NCI-H146 (cell line): ENCODE data around the gene THUMPD3.
A peak's percentile ranks its signal among the peaks of the same experiment; 100 is the strongest.

Source experiments
- DNase-seq: peaks from one replicate; lab custom pipeline; 2025; lab: John Stamatoyannopoulos, UW

Gene THUMPD3

DNA sequence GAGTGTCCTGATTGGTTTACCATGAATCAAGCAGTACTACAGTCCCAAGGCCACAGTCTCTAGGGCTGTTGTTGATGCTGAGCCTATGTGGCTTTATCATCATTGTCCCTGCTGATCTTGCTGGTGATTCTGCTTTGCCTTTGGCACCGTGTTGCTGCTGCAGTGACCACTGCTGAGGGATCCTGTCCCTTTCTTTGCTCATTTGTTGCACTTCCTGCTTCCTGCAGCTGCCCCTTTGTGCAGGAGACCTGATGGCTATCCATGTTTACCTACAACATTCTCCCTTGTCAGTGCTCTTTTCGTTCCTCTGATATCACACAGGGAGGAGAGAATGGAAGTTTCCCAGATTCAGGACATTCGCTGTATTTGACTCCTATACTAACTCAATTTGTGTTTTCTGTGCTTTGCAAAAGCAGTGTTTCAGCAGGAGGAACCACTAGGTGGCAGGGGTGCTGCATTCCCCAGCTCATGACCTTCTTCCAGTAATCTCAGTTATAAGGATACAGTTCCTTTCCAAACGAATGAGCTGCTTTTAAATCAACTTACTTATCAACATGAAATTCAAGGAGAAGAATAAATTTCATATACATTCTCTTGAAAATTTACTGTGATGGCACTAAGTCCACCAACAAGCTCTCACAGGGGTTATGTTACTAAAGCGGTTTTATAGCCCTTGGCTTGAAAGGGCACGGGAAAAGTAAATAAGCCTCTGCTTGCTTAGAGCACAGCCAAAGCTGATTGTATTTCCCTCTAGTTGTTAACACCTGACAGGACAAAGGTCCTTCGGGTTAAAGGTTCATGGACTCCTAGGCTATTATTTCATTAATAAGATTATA, 9.7 kb upstream of the THUMPD3 start:
- peak; percentile 61 for DNase-seq

DNA sequence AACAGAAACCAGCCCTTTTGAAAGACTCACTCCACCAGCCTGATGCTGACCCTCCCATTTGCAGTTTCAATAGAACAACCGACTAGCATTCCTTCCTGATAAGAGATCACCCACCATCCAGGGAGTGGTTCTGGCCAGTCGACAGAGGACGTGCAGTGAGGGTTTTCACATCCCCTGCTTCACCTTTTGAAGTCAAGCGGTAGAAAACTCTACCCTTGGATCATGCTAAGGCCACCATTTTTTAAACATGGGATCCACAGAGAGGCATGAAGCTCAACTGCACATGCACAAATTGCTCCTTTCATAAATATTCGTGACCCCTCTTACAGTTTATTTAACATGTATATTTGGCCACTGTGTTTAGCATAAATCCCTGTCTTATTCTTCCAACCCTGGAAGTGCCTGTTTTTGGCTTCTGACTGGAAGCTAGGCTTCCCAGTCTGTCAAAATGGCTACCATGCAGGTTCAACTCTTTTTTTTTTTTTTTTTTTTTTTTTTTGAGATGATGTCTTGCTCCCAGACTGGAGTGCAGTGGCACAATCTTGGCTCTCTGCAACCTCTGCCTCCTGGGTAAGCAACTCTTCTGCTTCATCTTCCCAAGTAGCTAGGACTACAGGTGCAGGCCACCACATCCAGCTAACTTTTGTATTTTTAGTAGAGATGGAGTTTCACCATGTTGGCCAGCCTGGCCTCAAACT, 1.0 kb upstream of the THUMPD3 start:
- DNase-seq, result no peak

DNA sequence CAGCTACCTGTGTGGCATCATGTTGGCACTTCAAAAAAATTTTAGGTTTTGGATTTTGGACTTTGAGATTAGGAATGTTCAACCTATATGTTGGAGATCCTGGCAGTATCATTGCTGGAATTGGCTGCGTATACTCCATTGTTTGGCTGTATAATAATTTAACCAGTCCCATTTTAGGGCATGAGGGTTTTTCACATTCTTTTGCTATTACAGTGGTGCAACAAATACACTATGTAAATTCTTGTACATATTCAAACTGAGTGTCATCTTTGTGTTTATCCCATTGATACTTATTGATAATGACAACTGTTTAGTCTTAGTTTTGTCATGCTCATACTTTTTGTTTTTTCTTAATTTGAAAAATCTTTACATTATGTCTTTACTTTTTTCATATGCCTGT, 6.7 kb downstream of the THUMPD3 start:
- no peak for DNase-seq

DNA sequence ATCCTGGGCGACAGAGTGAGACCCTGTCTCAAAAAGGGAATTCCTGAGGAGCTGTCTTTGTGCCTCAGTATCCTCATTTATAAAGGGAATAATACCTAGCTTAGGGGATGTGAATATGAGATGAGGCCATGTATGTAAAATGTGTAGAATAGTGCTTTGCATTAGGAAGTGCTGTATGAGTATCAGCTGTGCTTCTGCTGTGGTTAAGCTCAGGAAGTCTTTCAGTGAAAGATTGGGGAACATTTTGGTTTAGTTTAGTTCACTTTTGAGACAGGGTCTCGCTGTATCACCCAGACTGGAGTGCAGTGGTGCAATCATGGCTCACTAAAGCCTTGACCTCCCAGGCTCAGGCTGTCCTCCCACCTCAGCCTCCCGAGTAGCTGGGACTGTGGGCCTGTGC, 10.6 kb downstream of the THUMPD3 start:
- no peak for DNase-seq

DNA sequence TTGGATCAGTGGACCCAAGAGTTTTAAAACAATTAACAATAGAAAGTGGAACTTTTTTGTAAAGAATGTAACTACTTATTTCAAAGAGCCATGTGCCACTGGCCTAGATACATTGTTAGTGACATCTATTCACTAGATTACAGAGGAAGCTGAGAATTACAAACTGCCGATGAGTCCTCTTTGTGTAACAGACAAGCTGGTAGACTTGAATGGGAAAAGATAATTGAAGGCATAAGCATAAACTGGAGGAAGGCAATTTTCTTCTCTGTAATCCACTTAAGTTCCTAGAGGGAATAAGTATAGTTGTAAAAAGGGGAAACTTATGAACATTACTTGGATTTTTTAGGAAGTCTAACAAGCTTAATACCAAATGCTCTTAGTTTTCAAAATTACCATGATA, 15.1 kb downstream of the THUMPD3 start:
- DNase-seq, result no peak

DNA sequence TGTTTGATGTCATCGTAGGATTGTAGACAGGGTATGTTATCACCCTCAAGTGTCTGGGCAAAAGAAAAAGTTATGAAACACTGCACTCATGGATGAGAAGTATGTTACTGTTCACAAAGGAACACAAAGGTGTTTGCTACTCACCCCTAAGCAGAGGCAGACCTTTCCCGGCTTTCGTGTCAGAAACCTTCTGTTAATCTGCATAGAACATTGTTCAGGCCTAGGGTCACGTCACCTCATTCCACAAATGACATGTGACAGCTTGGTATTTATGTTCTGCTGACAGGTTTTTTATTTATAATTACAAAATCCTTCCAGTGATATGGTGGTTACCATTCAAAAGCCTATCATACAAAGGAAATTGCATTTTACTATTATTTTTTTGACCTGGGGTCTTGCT, 16.5 kb downstream of the THUMPD3 start:
- no peak for DNase-seq

DNA sequence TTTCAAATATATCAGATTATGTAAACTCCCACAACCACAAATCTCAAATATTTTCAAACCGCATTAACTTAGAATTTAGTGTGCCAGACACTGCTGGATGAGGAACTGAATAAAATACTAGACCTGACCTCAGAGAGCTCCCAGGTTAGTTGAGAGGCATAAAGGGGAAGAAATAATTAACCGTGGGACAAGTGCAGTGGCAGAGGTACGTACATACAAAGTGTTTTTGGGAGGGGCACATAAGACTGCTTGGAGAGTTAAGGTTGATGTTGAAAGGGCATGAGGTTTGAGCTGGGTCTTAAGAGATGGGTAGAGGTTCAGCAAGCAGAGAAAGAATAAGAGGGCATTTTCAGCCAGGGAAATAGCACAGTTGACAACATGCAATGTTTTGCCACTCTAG, 17.2 kb downstream of the THUMPD3 start:
- no peak for DNase-seq

DNA sequence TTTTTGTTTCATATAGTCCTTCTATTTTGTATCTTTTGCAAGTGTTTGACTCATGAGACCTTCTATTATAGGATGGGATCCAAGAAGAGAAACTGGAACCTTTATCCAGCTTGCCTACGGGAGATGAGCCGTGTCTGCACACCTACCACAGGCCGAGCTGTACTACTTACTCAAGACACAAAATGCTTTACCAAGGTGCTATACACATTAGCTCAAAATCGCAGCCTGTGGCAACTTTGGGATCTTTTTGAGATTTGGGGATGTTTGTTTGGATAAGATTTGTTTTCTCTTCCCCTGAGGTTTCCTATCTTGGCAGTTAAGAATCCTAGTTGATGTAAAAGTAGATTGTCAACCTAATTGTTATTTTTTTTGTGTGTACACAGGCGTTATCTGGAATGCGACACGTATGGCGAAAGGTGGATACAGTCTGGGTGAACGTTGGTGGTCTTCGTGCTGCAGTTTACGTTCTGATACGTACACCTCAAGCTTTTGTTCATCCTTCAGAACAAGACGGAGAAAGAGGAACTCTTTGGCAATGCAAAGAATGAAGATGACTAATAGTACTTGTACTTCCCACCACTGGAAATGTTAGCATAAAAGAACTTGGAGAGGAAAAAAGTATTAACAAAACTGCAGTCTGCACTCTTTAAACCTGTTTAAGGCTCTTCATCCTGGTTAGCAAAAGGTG, 21.4 kb downstream of the THUMPD3 start:
- no peak for DNase-seq

DNA sequence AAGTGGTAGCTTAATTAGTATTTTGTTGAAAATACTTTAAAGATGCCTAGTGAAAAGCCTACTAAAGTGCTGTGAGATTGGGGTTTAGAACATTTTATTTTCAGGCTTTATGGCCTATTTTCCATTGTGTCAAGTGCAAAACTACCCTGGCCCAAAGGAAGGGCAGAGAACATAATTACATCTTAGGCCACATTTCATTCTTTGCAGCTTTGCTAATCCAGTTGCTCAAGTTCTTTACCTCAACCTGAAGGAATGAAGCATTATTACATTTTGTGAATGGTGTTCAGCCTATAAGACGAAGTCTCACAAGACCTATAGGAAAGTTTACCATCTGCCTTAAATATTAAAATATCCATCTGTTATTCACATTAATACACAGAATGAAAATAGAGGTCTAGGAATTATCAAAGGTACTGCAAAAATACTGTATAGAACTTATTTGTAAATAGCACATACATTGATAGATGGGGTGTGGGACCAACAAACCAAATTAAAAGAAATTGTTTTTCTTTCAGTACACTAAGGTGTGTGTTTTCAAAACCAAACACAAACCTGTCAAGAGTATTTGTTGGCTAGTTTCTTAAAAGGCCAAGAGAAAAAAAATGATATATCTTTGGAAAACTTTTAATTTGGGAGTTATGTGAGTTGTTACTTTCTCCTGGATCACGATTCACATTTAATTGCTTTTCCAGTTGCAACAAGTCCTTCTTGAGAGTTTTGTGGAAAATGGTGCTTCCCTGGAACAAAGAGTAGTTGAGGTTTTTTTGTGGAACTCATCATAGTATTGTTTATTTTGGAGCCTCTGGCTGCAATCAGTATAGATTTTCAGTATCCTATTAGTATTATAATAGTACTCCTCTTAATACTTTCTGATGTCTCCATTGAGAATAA, 22.6 kb downstream of the THUMPD3 start:
- no peak for DNase-seq

DNA sequence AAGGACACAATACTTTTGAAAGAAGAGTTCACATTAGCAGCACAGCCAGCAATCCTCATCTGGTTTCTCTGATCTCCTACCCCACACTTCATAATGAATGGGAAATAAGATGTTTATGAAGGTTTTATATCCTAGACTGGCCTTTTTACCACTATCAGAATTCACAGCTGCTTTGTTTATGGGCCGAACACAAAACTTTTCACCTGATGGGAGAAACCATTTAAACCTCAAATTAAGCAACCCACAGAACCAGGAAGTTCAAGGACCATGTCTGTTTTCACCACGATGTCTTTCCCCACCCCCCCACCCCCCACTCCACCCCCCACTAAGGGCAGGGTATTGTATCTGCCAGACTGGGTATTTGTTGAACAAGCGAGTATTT, 23.2 kb downstream of the THUMPD3 start:
- DNase-seq, result no peak

DNA sequence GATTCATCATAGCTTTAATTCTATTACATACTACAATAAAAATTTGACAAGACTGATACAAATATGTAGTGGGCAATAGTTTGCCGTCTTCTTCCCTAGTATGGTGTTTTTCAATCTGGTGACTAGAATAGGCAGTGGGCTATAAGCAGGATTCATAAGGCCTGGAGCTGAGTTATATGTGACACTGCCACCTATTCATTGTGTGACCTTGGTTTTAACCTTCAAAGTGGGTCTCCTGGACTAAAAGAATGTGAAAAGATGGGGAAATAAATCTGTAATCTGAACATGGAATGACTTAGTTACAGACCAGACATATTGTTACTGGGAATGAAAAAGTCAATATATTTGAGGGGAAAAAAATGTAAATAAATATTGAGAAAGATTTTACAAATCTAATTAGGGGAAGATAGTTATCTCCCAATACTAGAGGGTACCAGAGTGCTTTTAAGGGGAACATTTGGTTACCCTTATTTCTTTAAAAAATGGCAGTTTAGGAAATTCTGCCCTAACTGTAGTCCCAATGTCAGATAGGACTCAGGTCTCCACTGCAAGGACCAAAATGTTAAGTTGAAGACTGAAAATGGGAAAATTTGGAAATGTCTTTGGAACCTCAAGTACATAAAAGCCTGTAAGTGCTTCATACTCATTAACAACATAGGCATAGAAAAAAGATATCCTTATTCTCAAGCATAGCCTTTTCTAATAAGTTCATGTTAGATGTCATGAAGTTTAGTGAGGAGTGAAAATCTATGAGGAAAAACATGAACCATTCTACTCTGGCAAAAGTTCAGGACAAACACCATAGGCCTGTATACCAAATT, 23.9 kb downstream of the THUMPD3 start:
- DNase-seq, result no peak

DNA sequence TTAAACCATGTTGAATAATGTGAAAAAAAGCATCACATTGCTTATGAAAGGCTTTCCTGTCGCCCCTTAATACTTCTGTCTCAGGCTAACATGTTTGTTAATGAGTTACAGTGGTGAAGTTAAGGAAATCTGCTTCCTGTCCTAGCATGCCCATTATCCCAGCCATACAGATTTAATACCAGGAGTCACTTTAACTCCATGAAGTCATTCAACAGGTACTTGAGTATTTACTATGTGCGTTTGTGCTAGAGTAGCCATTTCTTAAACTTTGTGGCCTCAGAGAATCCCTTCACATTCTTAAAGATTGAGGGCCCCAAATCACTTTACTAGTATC, 24.4 kb downstream of the THUMPD3 start:
- DNase-seq, result no peak

DNA sequence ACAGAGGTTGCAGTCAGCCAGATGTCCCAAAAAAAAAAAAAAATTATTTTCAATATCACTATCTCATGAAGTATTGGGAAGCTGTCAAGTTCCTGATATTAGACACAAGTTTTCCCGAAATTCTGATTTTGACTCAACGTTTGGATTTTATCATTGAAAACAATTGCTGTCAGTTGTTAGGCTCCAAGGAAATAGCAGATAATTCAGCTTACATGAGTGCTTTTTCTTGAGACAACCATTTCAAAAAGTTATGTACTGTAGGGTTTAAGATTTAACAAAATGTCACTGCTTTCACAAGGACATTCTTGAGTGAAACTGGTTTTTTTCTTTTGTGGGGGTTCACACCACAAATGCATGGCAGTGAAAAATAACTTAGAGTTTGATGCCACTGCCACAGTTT, 25.3 kb downstream of the THUMPD3 start:
- no peak for DNase-seq

DNA sequence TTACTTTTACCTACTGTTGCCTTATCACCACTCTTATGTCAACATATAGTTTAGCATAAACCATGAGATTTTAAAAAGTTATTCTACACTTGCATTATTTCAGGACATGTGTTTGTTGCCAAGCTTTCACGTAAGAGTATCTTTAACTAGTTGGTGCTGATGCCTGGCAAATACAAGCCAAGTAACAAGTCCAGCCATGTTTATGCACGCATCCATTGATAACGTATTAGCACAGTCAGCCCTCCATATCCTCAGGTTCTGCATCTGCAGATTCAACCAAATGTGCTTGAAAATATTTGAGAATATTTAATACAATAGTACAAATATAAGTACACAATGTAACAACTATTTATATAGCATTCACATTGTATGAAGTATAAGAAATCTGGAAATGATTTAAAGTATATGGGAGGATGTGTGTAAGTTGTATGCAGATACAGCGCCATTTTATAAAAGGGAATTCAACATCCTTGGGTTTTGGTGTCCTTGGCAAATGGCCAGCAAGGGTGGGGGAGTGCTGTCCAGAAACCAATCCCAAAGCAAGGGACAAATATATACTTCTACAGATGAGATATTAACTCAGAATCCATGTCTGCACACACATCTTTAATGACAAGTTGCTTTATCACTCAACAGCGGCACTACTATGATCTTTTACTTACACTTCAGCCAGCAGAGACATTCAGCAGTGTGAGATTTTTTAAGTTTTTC, 25.9 kb downstream of the THUMPD3 start:
- DNase-seq, result no peak

DNA sequence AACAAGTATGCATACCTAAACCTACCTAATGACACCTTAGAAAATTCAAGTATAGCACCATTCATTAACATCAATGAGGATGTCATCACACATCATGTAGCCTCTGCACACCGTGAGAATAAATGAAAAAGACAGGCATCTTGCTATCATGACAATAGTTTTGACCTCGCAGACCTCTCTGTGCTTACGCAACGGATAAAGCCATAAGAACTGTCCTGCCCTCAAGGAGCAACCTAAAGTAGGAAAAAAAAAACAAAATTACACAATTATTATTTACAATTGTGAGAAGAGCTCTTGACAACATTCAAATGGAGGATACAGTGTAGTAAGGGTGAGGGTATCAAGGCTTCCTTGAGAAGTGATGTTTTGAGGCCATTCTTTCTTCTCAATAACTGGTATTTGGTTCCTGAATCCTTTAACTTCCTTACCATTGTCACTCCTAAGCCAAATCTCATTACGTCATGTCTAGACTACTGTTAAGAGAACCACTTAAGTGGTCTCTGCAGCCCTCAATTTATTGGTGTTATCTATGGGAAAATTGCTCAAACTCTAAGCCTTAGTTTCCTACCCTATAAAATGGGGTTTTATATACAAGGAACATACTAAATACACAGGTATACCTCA, 27.5 kb downstream of the THUMPD3 start:
- no peak for DNase-seq

DNA sequence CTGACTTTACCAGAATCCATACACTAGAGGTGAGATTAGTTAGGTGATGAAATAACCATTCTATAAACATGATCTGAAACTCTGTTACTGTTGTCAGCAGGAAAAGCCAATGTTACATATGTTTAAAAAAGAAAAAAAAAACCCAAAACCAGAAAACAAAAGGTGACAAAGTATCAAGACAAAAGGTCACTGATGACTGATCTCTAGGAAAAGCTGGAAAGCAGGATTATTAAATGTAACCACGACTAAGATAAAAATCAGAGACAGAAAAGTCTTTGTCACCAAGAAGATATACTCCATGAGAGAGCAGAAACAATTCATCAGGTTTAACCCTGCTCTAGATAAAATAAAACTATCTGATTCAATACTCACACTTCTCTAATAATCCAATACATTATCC, 29.2 kb downstream of the THUMPD3 start:
- DNase-seq, result no peak

DNA sequence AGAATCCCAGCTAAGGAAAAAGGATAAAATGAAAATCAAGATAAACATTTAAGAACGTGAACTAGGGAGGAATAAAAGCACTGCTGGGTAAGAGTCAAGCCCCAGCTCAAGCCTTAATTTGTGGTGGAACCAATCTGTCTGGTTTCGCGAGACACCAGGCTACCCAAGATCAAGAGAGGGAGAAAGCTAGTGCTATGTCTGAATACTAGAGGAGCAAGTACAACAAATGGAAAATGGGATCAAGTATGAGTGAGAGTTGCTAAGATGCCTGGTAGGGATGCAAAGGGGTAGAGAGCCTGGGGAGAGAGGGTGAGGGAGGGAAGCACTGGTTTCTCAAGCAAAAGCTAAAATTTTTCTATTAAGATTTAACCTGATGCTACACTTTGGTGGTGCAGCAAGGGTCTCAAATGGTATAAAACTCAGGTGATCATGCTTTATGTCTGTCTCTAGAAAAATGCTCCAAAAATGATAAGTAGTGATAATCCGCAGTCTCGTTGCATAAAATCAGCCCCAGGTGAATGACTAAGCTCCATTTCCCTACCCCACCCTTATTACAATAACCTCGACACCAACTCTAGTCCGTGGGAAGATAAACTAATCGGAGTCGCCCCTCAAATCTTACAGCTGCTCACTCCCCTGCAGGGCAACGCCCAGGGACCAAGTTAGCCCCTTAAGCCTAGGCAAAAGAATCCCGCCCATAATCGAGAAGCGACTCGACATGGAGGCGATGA, 32.9 kb downstream of the THUMPD3 start:
- DNase-seq, result no peak

DNA sequence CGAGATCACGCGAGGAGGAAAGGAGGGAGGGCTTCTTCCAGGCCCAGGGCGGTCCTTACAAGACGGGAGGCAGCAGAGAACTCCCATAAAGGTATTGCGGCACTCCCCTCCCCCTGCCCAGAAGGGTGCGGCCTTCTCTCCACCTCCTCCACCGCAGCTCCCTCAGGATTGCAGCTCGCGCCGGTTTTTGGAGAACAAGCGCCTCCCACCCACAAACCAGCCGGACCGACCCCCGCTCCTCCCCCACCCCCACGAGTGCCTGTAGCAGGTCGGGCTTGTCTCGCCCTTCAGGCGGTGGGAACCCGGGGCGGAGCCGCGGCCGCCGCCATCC, 33.4 kb downstream of the THUMPD3 start:
- peak; percentile 92 for DNase-seq

DNA sequence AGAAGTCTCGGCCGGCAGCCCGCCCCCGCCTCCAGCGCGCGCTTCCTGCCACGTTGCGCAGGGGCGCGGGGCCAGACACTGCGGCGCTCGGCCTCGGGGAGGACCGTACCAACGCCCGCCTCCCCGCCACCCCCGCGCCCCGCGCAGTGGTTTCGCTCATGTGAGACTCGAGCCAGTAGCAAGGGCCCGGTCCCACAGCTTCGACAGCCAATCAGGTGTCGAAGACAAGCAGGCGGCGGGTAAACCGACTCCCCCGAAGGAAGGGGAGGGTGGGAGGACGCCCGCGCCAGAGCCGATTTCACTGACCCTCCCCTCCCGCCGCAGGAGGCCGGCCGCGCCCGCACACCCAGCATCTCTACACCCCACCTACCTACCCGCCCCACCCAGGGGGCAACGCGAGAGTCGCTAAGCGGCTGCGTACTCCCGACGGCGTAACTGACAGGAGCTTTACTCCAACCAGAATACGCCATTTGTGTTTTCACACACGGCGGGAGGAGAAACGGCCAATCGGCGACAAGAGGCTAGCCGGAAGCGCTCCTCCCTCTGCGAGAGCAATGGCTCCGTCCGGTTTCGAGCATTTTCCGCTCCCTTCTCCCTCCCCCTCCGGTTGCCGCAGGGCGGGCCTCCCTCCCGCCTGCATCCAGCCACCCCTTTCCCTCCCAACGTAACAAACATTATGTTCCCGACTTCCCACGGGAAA, 33.9 kb downstream of the THUMPD3 start:
- DNase-seq, result peak; percentile 98
